Measurements from ENCODE around the gene CWC27. TPM values are rescaled to one million over a fixed set of nuclear protein-coding genes. Genes with fewer than 3 reads are reported as not detected.

The CWC27 gene
- total RNA-seq, 1 donor from 2014 or later, result 28.9 TPM

GRCh38 chr5:64973215-64973614 lies 204.5 kb downstream of the CWC27 start:
- Mint-ChIP-seq H3K9me3 (no peaks in the 10 kb centered on the region), H3K36me3 (ENCODE audit: low read depth) (peaks cover 35% of the 10 kb centered on the region), H3K27ac (no peak overlapping the region), H3K4me3 (no peak overlapping the region), H3K27me3 (no peaks in the 10 kb centered on the region), H3K4me1 (no peaks in the 10 kb centered on the region)
- DNase-seq (no peak), ATAC-seq (ENCODE audit: low read depth) (no peak)
- ChIA-PET CTCF (no interaction called here), POLR2A (interaction anchor here (1.6 kb wide), 1 partner anchor 130 kb away, joined by 6 read pairs; no protein-coding TSS in a partner anchor)
- intact Hi-C loops (cut with micrococcal nuclease), result no loop called here
- no peak for TF ChIP-seq CTCF (IDR thresholded peaks at IDR 0.05)

DNA sequence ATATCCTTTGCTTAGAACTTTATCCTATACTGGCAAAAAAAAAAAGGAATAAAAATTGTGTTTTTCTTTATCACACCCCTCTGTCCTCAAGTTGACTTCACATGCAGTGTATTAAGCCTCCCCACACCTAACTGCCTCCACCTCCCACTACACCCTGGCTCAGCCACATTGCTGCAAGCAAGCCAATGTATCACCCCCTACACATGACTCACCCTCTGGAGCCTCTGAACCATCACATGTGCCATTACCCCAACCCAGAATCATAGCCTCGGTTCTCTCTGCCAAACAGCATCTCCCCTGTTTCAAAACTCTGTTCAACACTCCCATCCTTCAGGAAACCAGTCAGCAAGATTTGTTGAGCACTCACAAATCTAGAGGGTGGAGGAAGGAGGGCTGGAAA lies 209.0 kb downstream of the CWC27 start:
- TF ChIP-seq CTCF (IDR thresholded peaks at IDR 0.05), result no peak
- H3K4me3 Mint-ChIP-seq, result no peak overlapping the region
- ChIA-PET POLR2A (no interaction called here), CTCF (no interaction called here)
- peaks cover 31% of the 10 kb centered on the region for H3K36me3 Mint-ChIP-seq (ENCODE audit: low read depth)
- DNase-seq (no peak), ATAC-seq (ENCODE audit: low read depth) (no peak)
- intact Hi-C loops (cut with micrococcal nuclease), result no loop called here
- H3K4me1 Mint-ChIP-seq, result peaks cover 19% of the 10 kb centered on the region
- H3K9me3 Mint-ChIP-seq, result no peaks in the 10 kb centered on the region
- no peaks in the 10 kb centered on the region for H3K27me3 Mint-ChIP-seq
- H3K27ac Mint-ChIP-seq, result no peak overlapping the region

DNA sequence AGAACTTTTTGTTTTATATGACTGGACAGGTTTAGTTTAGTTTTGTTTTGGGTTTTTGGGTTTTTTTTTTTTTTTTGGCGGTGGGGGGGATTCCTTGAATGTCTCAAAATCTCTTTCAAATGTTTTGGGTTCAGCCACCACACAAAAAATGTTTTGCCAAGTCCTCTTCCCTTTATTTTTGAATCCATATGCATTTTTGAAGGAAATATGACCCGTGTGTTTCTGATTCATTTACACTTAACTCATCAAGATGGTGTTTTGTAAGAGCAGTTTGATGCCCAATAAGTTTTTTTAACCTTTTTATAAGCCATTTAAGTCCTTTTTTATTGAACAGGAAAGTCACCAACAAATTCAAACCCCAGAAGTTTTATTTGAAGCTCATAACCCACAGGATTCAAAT lies 209.8 kb downstream of the CWC27 start:
- Mint-ChIP-seq H3K4me1 (peaks cover 19% of the 10 kb centered on the region), H3K4me3 (no peak overlapping the region), H3K27me3 (no peaks in the 10 kb centered on the region), H3K9me3 (no peaks in the 10 kb centered on the region), H3K36me3 (ENCODE audit: low read depth) (peaks cover 24% of the 10 kb centered on the region), H3K27ac (no peak overlapping the region)
- TF ChIP-seq CTCF (IDR thresholded peaks at IDR 0.05), result no peak
- intact Hi-C loops (cut with micrococcal nuclease), result no loop called here
- ChIA-PET CTCF (no interaction called here), POLR2A (no interaction called here)
- DNase-seq (no peak), ATAC-seq (ENCODE audit: low read depth) (no peak)

DNA sequence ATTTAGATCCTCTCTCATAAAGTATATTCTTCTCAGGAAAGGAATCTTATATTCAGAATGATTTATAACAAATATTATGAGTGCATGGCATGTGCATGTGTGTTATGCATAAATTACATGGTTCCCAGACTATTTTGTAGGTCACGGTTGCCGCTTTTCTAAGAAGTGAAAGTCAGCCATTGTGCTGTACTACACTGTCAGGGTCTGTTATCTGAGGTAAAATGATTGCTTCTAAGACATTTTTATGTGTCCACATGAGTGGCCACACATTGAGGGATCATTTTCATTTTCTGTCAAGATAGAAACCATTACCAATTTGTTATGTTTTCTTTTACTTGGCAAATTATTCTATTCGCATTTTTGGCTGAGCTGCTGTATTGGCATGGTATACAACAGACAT lies 210.8 kb downstream of the CWC27 start:
- CTCF ChIA-PET, result no interaction called here

DNA sequence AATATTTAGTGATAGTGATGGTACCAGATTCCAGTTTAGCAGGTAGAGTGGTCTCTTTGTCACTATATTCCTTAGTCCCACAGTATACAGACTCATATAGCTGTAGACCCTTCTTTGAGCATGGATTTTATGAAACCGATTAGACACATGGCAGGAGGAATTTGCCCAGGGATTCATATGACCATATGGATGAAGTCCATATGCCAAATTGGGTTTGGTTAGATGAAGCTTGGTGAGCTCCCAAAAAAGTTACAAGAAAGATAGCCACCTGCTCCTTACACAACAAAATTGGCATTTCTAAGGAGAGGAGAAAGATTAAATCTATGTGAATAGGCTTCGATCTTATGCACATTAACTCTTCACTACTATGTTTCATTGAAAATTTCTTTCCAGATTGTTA lies 211.4 kb downstream of the CWC27 start:
- peaks cover 21% of the 10 kb centered on the region for H3K36me3 Mint-ChIP-seq (ENCODE audit: low read depth)

More for the DNA sequence above, 210.8 kb downstream of the CWC27 start:
- POLR2A ChIA-PET, result no interaction called here
- intact Hi-C loops (cut with micrococcal nuclease), result no loop called here
- H3K27ac Mint-ChIP-seq, result no peak overlapping the region
- peaks cover 19% of the 10 kb centered on the region for H3K4me1 Mint-ChIP-seq
- peak; percentile 66 for ATAC-seq (ENCODE audit: low read depth)
- H3K36me3 Mint-ChIP-seq (ENCODE audit: low read depth), result peaks cover 19% of the 10 kb centered on the region
- TF ChIP-seq CTCF (IDR thresholded peaks at IDR 0.05), result no peak
- no peak overlapping the region for H3K4me3 Mint-ChIP-seq
- no peaks in the 10 kb centered on the region for H3K27me3 Mint-ChIP-seq
- H3K9me3 Mint-ChIP-seq, result no peaks in the 10 kb centered on the region
- no peak for DNase-seq

More for the DNA sequence above, 211.4 kb downstream of the CWC27 start:
- no peak overlapping the region for H3K4me3 Mint-ChIP-seq
- intact Hi-C loops (cut with micrococcal nuclease), result no loop called here
- no peak overlapping the region for H3K27ac Mint-ChIP-seq
- no peaks in the 10 kb centered on the region for H3K9me3 Mint-ChIP-seq
- no peak for TF ChIP-seq CTCF (IDR thresholded peaks at IDR 0.05)
- no peak for ATAC-seq (ENCODE audit: low read depth)
- ChIA-PET POLR2A (no interaction called here), CTCF (no interaction called here)
- DNase-seq, result no peak
- H3K4me1 Mint-ChIP-seq, result peaks cover 19% of the 10 kb centered on the region
- no peaks in the 10 kb centered on the region for H3K27me3 Mint-ChIP-seq

All from activated B cell treated with CpG ODN at 0.5 μM for 24 hours (primary cell).